ENCODE data around the gene NPAS1. TPM values are rescaled to one million over a fixed set of nuclear protein-coding genes. Genes with fewer than 3 reads are reported as not detected.

NPAS1 gene
- total RNA-seq, 4 donors from 2014 or later: 0.44 TPM; not detected in 3

DNA sequence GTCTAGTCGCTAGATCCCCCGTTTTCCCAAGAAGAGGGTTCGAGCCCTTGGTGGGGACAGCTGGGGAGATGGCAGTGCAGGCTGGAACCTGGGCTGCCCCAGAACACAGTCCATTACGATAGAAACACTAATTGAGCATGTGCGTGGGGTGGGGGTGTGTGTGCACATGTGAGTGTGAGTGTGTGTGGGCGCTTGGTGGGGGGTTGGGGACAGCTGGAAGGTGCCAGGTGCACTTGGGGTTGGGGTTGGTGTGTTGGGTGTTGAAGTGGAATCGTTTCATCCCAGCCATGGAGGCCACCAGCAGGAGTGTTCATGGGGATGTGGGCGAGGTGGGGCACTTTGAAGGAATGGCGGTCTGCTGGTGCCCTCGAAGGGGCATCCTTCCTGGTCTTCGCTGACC, 18.1 kb upstream of the NPAS1 start:
- TF ChIP-seq, protein P1, sequence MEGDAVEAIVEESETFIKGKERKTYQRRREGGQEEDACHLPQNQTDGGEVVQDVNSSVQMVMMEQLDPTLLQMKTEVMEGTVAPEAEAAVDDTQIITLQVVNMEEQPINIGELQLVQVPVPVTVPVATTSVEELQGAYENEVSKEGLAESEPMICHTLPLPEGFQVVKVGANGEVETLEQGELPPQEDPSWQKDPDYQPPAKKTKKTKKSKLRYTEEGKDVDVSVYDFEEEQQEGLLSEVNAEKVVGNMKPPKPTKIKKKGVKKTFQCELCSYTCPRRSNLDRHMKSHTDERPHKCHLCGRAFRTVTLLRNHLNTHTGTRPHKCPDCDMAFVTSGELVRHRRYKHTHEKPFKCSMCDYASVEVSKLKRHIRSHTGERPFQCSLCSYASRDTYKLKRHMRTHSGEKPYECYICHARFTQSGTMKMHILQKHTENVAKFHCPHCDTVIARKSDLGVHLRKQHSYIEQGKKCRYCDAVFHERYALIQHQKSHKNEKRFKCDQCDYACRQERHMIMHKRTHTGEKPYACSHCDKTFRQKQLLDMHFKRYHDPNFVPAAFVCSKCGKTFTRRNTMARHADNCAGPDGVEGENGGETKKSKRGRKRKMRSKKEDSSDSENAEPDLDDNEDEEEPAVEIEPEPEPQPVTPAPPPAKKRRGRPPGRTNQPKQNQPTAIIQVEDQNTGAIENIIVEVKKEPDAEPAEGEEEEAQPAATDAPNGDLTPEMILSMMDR (IDR thresholded peaks at IDR 0.05; ENCODE audit: low read depth): no peak

DNA sequence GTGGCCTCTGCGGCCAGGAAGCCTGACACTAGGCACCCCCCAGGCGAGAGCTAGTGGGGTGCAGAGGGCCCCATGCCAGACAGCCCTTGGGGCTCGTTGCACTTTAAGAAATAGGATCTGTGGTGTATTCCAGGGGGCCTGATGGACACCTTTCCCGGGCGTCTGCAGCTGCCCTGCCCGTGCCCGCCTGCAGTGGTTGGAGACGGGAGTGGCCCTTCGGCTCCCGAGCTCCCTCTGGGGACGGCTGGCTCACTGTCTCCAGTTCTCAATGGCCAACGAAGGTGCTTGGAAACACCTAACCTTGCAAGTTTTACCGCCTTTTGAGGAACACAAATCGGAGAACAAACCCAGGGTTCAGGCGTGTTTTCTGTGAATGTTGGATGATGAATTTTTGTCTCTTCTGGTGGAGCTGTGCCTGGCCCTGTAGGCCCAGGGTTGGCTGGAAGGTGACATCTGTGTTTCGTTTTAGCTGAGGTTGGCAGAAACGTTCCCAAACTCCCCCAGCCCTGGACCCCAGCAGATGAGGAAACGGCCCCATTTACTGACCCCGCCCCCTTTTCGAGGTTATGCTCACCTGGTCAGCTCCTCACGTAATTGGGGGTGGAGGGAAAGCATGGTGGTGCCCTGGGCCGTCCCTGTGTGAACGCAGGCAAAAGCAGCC, 17.4 kb upstream of the NPAS1 start:
- TF ChIP-seq, protein P1 (IDR thresholded peaks at IDR 0.05; ENCODE audit: low read depth): no peak

DNA sequence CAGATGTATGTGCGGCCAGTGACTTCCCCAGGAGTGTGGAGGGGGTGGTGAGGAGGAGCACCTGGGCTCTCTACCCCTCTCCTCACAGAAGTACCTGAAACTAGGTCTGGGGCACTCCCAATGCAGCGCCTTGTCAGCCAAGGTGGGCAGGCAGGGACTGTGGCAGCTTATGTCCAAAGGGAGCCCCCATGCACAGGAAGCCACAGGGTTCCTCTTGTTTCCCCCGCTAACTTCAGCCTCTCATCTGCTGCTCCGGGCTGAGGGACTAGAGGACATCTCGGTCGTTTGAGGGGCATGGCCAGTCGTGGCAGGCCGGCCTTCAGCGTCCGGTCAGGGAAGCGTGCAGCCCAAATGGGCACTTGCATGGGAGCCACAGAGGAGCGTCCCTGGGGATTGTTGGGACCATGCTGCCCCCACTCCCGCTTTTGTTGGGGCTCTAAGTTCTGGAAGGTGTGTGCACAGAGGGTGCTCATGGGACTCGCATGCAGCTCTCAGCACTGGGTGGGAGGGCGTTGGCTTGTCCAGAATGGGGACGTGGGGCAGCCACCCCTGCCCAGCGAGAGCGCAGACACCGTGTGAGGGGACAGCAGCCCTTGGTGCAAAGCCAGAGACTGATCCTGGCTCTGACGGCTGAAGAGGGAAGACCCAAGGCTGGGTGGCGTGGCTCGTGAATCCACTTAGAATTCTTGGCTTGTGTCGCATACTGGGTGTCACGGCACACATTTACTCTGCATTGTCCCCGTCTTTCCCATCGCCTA, 16.6 kb upstream of the NPAS1 start:
- TF ChIP-seq, protein P1 (IDR thresholded peaks at IDR 0.05; ENCODE audit: low read depth): no peak

DNA sequence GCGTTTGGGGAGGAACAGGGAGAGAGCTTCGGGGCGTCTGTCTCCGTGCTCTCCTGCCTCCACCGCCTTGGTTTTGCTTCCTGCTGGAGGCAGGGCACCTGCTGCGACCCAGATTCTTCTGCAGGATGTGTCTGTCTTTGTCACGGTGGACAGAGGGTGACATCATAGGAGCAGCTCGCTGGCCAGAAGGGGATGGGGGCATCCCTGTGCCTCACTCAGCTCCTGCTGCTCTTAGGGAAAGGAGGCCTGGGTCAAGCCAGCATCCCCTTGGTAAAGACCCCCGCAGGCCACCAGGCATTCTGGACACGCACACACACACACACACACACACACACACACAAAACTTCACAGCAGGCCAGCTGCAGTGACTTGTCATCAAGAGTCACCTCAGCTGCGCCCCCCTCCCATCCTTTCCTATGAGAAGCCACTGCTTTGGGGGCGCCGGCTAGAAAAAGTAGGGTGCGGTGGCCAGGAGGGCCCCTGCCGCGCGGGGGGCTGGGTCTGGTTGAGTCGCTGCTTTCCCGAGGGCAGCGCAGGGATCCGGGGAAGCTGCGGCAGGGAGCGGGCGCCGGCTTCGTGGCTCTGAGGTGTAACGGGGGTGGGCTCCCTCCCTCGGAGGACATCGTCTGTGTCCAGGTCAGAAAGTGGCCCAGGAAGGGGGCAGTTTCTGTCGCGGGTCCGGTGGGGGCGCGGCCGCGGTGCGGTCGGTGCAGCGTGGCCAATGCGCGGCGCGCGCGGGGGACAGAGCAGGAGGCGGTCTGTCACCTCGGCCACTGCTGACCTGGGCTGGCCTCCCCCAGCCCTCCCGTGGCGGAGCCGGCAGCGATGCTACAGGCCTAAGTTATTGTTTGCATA, 15.8 kb upstream of the NPAS1 start:
- TF ChIP-seq, protein P1 (IDR thresholded peaks at IDR 0.05; ENCODE audit: low read depth): no peak

DNA sequence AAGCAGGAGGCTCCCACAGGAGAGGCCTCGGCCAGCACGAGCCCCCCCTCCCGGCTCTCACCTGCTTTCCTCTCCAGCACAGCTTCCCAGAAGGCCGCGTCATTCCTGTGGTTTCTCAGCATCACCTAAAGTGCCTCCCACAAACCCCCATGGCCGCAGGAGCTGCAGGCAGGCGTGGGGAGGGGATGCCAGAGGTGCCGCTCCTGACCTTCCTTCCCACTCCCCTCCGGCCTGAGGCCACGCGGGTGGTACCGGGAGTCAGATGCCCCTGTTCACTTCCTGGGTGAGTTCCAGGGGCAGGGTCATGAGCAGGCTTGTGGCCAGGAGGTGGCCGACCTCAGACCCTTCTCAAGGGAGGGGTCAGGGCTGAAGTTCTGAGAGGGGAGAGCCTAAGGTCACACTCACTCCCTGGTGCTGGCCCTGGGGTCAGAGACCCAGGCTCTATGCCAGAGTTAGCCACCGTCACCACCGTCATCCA, 14.4 kb upstream of the NPAS1 start:
- TF ChIP-seq, protein P1 (IDR thresholded peaks at IDR 0.05; ENCODE audit: low read depth): no peak

DNA sequence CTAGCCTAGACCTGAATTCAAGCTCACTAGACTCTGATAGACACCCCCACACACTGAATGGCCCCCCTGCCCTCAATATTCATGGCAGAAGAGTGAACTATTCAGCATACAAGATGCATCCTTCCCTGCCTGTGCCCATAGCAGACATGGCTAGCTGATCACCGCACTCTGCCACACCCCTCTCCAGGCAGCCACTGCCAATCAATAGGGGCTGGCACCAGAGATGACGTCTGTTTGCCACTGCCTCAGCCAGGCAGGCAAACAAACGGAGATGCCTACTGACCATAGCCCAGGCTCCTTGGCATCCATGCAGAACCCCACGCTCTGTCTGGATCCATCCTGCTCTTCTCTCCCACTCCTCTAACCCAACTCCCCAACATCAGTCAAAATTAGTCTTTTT, 13.8 kb upstream of the NPAS1 start:
- TF ChIP-seq, protein P1 (IDR thresholded peaks at IDR 0.05; ENCODE audit: low read depth): no peak

DNA sequence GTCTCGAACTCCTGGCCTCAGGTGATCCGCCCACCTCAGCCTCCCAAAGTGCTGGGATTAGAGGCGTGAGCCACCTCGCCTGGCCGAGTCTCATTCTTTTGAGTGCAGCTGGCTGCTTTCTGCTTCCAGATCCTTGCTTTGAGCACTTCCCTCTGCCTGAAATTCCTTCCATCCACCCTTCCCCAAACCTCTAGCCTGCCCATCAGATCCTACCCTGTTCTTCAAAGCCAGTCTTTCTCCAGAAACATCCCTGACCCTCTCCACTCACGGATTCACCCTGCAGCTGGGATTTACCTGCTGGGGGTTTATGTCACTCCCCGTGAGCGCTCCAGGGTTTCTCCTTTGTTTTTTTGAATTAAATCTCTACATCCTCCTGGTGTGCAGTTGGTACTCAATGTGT, 13.1 kb upstream of the NPAS1 start:
- TF ChIP-seq, protein P1 (IDR thresholded peaks at IDR 0.05; ENCODE audit: low read depth): no peak
